Activated CD8-positive, alpha-beta memory T cell treated with anti-CD3 and anti-CD28 coated beads for 4 hours (primary cell): ENCODE data around the gene U2AF1L4.
A peak's percentile ranks its signal among the peaks of the same experiment; 100 is the strongest.
"Not testable (repeated sequence)": the region's sequence is repeated elsewhere in the genome, so short reads cannot be mapped to it uniquely, and the experiment has no call there.

ENCODE experiments used
- DNase-seq, 2 donors: peaks; one replicate each; pipeline ENCODE4 v3.0.0-alpha.2; 2020; ENCODE audit warnings: low read depth in 2 of 2

The U2AF1L4 gene

DNA sequence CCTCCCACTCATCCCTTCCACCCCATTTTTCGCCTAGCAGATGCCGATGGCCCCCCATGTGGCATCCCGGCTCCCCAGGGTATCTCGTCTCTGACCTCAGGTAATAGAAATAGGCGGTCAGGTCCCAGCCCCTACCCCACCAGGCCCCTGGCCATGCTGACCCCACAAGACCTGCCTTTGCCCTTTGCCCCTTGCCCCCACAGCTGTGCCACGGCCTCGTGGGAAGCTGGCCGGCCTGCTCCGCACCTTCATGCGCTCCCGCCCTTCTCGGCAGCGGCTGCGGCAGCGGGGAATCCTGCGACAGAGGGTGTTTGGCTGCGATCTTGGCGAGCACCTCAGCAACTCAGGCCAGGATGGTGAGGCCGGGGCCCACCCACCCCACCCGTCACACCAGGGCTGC lies 35.5 kb upstream of the U2AF1L4 start:
- DNase-seq, result no peak

DNA sequence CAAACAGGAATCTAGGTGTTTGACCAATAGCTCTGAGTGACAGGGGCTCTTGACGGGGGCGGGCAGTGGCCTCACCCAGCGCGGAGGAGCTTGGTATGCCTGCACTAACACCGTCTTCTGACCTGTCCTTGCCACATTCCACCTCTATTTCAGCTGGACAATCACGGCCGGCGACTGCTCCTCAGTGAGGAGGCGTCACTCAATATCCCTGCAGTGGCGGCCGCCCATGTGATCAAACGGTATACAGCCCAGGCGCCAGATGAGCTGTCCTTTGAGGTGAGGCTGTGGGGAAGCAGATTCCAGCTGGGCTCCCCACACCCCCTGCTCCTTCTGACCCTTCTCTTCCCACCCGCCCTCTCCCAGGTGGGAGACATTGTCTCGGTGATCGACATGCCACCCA lies 34.8 kb upstream of the U2AF1L4 start:
- DNase-seq, result no peak

DNA sequence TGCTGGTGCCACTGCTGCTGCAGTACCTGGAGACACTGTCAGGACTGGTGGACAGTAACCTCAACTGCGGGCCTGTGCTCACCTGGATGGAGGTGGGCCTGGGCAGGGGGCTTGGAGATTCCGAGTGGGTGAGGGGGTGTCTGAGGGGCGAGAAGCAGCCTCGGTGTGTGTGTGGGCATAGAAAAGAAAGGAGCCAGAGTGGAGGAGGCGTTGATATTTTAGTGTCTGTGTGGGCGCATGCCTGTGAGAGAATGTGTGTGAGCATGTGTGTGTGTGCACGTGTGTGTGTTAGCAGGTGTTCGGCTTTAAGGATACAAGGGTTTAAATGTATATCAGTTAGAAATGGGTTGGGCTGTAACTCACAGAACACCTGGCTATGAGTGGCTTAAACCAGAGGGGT lies 33.8 kb upstream of the U2AF1L4 start:
- DNase-seq, result no peak

DNA sequence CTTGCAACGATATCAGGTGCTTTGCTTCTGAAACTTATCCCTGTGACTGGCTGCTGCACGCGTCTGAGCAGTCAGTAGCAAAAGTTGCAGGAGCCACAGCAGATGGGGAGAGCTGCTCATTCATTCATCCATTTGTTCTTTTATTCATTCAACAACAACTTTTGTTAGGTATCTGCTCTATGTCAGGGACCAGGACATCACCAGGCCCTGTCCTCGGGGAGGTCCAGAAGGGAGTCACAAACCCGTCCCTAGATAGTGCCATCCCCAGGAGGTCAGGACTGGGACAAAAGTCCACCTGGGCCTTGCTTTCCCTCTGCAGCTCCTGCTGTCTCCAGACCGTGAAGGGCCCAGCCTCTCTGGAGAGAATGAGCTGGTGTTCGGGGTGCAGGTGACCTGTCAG lies 32.7 kb upstream of the U2AF1L4 start:
- no peak for DNase-seq

DNA sequence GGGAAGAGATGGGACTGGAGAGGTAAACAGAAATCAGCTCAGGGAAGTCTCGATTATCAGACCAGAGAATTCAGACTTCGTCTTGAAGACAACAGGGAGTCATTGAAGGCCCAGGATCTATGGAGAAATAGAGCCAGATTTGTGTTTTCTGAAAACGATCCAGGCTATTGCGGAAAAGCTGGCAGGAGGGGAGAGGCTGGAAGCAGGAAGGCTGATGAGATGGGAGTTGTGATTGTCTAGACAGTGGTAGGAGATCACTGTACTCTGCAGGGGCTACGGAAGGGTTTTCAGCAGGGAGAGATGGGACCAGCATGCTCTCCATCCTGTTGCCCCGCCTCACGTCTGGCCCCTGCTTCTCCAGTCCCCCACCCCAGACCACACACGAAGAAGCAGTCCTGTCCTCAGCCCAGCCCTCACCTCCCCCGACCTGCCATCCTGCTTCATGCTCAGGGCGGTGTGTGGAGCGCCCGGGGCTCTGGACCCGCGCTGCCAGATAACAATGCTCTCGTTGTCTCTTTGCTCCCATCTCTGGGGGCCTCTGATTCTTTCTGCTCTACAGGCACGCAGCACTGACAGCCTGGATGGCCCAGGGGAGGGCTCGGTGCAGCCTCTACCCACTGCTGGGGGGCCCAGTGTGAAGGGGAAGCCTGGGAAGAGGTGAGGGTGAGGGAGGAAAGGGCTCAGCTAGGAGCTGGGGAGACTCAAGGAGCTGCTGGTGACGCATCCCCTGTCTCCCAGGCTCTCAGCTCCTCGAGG lies 32.0 kb upstream of the U2AF1L4 start:
- DNase-seq, result no peak

DNA sequence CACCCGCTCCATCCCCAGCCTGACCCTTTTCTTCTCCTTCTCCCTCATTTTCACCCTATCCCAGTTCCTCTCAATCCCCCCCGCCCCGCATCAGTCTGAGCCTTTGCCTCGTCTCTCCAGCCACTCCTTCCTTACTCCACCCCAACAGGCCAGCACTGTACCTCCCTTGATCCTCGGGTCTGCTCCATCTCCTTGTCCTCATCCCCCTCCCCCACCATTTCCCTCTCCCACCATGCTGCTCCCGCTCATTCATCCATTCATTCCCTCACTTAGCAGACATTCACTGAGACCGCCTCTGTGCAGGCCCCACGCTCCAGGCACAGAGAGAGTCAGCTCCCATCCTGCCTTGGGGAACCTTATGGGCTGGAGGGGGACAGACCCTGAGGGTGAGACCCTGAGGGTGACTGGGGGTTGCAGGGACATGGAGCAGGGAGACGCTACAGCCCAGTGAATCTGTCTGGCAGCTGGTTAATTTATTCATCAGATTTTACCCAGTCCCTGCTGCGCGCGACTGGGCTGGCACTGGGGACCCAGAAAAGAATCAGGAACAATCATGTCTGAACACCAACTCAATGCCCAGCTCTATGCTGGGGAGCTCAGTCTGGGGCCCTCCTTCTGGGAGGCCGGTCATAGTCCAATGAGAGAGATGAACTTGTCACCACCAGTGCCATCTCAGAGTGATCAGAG lies 31.0 kb upstream of the U2AF1L4 start:
- no peak for DNase-seq

DNA sequence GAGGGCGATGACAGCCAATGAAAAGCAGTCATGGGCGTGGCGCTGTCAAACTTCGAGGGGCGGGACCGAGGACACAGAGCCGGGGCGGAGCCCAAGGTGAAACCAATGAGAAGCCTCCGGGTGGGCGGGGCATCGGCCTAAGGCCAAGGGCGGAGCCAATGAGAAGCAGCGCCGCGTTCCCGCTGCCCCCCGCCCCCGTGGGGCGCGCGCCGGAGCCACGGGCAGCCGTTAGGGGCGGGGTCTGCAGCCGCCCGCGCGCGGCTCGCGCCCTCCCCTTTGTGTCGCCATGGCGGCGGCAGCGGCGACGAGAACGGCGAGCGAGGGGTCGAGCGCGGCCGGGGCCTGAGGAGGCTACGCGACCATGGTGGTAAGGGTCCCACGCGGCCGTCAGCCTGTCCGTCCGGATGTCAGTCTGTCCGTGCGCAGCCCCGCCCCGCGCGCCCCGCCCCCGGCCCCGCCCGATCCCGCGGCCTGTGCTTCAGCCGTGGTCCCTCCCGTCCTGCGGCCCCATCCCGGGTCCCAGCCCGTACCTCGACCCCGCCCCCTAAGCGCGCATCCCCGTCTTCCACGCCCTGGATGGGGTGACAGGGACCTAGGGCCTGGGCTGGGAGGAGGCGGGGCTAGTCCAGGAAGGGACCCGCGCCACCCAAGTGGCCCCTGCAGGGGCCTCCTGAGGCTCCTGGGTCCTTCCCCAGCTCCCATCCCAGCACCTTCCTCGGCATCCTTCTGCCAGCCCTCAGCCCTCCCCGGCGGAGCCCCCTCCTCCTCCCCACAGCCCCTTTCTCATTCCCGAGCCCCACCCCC lies 30.3 kb upstream of the U2AF1L4 start, which contains the start of gene ARHGAP33:
TSS of gene ARHGAP33 (plus strand) at position 267 of the 804 bp plus-strand sequence. CDS start at position 362, 95 bp downstream.
- DNase-seq, result peak; percentile 97

DNA sequence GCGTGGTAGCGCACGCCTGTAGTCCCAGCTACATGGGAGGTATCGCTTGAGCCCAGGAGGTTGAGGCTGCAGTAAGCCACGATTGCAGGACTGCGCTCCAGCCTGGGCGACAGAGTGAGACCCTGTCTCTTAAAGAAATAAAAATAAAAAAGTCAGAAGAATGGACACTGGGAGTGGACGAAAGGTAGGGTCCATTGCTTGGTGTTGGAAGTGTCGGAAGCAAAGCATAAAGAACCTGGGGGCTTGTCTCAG lies 29.8 kb upstream of the U2AF1L4 start:
- DNase-seq, result no peak

DNA sequence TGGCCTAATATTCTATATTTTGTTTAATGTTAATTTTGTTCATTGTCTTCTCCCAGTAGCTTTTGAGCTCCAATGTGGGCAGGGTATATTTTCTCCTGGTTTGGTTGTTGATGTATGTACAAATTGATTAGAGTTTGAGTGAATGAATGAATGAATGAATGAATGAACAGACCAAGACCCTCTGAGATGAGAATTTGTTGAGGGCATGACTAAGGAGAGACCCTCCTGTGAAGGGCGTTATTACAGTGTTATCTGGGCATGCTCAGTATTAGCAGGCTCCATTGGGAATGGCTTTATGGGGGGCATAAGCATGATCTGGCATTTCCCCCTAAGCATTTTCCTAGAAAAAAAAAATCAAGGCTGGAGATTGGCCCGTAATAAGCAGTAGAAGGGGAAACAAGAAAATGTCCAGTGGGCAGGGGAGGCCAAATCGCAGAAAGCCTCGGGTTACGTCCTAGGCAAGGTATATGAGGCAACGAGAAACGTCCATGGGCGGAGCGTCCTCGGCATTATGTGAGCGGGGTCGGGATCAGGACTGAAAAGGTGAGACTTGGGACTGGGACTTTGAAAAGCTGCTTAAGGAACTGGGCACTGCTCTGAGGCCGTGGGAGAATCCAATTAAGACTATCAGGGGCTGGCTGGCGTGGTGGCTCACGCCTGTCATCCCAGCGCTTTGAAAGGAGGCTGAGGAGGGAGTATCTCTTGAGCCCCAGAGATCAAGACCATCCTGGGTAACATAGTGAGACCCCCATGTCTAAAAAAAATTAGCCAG lies 29.2 kb upstream of the U2AF1L4 start:
- DNase-seq, result no peak

DNA sequence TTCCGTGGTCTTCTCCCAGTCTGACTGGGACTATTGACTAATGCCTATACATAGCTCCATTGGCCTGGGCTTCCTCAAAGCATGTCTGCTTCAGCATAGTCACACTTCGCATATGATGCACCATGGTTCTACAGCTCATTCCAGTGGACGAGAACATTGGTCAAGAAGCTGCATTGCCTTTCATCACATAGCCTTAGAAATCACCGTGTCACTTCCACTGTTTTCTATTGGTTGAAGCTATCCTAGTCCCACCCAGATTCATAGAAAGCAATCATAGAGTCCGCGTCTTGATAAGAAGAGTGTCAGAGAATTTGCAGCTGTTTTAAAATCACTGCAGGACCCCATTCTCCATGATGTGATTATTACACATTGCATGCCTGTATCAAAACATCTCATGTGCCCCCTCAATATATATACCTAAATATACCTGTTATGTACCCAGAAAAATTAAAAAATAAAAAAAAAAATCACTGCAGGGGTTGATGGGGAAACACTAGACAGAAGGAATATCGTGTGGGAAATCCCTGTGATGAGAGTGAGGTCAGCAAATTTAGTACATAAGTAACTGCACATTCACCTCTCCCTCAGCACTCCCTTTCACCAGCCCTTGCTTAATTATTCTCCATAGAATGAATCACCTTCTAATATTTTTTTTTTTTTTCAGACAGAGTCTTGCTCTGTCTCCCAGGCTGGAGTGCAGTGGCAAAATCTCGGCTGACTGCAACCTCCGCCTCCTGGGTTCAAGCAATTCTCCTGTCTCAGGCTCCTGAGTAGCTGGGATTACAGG lies 28.0 kb upstream of the U2AF1L4 start:
- DNase-seq, result no peak

DNA sequence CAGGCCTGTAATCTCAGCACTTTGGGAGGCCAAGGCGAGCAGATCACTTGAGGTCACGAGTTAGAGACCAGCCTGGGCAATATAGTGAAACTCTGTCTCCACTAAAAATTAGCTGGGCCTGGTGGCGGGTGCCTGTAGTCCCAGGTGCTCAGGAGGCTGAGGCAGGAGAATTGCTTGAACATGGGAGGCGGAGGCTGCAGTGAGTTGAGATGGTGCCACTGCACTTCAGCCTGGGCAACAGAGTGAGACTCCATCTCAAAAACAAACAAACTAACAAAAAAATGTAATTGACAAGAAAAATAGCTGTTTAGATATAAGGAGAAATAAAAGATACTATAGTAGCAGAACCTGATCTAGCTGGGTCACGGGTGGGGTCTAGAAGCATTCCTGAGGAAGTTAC lies 27.1 kb upstream of the U2AF1L4 start:
- DNase-seq, result not testable (repeated sequence)

DNA sequence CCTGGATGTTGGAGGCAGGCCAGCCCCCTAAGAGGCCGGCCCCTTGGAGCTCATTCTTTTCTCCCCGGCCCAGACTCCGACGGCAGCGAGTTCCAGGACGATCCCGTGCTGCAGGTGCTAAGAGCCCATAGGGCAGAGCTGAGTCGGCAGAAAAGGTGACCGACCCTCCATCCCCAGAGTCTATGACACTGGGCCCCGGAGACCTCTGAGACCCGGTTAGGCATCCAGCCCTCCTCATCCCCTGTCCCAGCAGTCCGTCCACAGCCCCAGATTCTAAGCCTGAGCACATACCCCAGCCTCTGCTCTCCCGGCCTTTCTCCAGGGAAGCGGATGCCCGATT lies 22.8 kb upstream of the U2AF1L4 start:
- DNase-seq, result no peak

DNA sequence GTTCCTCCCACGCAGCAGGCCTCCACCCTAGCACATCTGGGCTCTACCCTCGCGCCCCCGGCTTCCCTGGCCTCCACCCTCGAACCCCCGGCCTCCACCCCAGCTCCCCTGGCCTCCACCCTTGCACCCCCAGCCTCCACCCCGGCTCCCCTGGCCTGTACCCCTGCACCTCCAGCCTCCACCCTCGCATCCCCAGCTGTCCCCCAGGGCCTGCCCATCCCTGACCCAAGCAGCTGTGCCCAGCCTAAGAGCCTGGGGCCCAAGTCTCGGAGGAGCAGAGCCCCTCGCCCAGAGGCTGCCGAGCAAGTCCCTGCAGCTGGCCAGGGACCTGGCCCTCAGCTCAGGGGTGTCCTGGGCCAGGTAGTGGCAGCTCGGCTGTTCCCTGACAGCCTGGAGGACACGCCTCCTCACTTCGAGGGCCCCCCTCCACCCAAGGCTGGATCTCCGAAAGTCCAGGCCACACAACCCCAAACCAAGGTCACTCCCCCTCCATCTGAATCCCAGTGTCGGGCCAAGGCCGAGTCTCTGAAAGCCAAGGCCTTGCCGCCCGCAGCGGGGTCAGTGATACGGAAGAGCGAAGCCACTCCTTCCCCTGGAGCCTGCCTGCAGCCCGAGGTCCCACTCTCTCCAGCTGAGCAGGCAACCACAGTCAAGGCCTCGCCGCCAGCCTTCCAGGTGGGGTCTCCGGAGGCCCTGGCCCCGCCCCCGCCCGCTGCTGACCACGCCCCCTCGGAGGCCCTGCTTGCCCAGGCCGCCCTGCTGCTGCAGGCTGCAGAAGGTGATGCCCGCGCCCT lies 22.3 kb upstream of the U2AF1L4 start:
- DNase-seq, result no peak

DNA sequence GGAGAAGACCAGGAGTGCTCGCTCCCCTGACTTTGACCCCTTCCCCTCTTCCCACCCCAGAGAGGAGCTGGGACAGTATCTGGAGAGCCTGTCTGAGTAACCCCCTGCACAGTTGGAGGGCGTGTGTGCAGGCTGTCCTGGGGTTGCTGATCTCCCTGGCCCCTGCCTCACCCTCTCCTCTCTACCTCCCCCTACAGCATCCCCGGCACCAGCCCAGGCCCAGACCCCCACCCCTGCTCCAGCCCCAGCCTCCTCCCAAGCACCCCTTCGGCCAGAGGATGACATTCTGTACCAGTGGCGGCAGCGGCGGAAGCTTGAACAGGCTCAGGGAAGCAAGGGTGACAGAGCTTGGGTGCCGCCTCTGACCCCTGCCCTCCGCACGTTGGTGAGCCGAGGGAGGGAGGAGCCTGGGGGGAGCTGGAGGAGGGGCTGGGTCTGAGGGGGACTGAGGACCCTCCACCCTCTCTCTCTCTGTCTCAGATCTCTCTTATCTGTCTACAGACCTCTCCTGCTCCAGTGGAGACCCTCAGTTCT lies 21.4 kb upstream of the U2AF1L4 start:
- no peak for DNase-seq

DNA sequence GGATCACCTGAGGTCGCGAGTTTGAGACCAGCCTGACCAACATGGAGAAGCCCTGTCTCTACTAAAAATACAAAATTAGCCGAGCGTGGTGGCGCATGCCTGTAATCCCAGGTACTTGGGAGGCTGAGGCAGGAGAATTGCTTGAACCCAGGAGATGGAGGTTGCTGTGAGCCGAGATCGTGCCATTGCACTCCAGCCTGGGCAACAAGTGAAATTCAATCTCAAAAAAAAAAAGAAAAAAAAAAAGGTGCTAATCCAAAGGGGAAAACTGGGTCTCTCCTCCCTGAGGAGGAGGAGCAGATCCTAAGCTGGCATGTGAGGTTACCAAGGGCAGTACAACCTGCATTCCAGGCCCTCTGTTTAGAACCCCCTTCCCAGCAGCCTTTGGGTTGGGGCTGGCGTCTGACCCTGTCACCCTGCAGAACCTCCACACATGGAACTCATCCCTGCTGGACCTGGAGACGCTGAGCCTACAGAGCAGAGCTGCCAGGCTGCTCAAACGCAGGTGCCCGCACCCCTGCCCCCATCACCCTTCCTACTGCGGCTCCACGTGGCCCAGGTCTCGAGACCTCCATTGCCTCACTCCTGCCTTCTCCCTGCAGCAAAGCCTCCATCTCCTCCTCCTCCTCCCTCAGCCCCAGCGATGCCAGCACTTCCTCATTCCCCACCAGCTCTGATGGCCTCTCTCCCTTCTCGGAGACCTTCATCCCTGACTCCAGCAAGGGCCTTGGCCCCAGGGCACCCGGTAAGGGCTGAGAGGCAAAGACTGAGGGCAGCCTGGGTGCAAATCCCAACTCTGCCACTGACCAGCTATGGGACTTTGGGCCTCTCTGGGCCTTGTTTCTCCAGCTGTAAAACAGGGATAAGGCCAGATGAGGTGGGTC lies 19.5 kb upstream of the U2AF1L4 start:
- DNase-seq, result no peak

DNA sequence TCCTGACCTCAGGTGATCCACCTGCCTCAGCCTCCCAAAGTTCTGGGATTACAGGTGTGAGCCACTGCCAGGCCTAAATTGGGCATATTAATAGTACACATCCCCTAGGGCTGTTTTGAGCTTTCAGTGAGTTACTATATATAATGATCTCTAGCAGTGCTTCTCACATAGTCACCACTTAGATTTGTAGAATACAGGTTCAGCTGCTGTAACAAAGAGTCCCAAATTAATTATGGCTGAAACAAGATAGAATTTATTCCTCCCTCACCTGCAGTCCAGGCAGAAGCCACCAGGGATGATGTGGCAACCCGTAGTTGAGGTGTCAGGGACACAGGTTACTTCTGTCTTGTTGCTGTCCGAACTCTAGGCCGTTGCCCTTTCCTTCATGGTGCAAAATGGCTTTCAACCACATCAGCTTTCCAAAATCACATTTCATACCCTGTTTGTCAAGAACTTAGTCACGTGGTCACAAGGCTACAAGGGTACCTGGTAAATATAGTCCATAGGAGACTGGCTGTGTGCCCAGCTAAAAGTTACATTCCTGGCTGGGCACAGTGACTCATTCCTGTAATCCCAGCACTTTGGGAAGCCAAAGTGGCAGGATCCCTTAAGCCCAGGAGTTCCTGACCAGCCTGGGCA lies 15.6 kb upstream of the U2AF1L4 start:
- no peak for DNase-seq

DNA sequence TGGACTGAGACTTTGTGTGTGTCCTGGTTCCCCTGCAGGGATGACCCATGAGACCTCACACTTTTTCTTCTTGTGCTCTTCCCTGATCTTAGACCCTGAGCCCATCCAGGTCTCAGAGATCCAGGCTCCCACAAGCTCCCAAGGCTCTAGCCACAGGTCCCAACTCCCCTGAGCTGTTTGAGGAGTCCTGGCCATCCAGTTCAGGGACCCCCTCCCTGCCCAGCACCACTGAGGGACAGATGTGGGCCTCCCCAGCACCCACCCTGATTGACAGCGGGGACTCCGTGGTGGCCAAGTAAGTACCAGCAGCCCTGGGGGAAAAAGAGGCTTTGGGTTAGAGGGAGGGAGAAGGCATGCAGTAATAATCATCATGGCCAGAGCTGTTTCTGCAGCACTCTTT lies 14.5 kb upstream of the U2AF1L4 start:
- DNase-seq, result no peak

DNA sequence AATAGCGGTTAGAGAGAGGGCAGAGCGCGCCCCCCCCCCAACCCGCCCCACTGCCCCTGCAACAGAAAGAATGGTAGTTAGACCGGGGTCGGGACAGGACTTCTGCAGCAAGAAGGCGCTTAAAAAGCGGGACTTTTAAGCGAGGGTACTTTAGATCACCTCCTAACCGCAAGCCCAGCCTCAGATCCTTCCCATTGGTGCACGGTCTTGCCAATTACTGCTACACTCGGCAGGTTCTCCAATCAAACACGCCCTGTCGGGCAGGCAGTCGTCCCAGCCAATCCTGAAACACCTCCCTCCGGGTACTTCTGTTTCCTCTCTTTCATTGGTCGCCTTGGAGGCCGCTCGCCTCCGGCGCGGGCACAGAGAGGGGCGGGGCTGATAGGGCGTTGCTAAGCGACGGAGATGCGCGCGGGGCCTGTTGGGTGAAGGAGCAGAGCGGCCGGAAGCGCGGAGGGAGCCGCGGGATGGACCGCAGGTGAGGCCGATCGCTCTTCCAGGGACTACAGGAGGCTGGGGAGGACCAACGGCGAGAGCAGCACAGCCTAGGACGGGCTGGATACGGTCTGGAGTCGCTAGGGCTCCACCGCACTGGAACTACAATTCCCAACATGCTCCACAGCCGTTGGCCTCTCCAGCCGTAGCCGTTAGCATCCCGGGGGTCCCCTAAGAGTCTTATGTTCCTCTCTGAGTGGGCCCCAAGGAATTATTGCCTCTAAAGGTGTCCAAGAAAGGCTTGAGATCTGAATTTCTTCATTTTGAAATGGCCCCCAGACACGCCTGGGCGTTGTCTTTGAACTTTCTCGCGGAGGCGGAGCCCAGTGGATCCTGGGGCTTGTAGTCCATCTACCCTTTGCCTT lies 12.8 kb upstream of the U2AF1L4 start, which contains the start of gene PROSER3:
TSS of gene PROSER3 (plus strand) at position 428 of the 860 bp plus-strand sequence. CDS start at position 468, 40 bp downstream.
- DNase-seq, result peak; percentile 96 to 98
